ENCODE data around the gene C1QL1.

Gene C1QL1
- 0 to 0.04 (median 0) reads per million in 3 experiments for total RNA-seq

DNA sequence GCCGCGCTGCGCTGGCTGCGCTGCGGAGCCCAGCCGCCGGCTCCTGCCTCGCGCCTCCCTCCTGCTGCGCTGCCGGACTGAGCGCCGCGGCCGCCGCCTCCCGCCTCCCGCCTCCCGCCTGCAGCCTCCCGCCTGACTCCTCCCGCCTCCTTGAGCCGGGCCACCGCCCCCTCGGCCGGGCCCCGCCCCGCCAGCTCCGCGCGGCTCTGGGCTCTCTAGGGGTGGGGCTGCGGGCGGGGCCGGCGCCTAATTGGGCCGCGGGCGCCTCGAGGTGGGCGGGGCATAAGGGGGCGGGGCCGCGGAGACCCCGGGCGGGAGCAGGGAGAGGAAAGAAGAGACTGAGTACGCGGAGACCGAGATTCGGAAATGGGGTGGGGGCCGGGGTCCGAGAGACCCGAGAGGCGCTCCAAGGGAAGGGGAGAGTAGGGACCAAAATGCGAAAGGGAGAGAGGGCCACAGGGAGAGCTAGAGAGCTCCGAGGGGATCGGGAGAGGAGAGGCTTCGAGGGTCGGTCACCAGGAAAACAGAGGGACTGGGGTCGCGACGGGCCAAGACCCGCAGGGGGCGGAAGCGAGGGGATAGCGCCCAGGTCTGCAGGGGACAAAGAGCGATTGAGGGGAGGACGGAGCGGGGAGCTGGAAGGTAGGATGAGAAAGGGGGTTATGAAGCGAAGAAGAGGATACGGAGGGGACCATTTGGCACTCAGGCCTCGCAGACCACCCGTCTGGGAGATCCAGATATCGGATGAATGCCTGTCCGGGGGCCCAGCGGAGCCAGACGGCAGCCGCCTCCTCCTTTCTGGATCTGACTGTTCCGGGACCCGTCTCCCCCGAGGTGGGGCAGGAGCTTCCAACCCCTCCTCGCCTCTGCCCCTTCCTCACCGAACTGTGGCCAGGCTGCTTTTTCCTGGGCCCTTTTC lies at the start of gene C1QL1:
Gene C1QL1 (minus strand): TSS at position 79 of the 919 bp plus-strand sequence. CDS start 255 bp downstream, outside the sequence.
- DNase-seq: peak; percentile 74

DNA sequence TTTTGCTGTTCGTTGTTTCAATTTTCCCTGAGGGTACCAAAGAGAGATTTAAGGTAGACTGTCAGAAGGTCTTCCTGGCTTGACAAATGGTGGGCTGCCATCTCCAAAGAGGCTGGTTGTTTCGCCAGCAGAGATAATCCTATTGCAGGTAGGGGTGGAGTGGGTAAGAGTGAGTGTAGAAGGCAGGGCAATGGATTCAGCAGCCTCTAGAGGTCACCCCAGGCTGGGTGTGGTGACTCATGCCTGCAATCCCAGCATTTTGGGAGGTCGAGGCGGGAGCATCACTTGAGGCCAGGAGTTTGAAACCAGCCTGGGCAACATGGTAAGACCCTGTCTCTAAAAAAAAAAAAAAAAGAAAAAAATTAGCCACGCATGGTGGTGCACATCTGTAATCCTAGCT lies 48.7 kb upstream of the C1QL1 start:
- no peak for DNase-seq

DNA sequence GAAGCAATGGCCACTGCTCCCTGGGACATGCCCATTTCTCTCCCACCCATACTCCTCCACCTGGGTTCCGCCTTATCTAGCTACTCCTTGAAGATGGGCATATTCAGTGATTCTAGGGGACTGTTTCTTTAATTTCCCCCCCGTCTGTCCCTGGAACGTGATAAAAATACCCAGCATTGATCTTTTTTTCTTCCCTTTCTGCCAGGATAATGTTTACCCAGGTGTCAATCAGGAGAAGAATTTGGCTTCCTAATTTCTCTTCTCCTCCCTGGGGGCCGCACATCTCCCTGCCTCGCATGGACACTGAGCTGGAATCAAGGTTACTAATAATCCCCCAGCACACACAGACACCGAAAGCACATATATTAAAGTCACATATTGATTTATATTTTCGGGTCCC lies 48.1 kb upstream of the C1QL1 start:
- DNase-seq: no peak

DNA sequence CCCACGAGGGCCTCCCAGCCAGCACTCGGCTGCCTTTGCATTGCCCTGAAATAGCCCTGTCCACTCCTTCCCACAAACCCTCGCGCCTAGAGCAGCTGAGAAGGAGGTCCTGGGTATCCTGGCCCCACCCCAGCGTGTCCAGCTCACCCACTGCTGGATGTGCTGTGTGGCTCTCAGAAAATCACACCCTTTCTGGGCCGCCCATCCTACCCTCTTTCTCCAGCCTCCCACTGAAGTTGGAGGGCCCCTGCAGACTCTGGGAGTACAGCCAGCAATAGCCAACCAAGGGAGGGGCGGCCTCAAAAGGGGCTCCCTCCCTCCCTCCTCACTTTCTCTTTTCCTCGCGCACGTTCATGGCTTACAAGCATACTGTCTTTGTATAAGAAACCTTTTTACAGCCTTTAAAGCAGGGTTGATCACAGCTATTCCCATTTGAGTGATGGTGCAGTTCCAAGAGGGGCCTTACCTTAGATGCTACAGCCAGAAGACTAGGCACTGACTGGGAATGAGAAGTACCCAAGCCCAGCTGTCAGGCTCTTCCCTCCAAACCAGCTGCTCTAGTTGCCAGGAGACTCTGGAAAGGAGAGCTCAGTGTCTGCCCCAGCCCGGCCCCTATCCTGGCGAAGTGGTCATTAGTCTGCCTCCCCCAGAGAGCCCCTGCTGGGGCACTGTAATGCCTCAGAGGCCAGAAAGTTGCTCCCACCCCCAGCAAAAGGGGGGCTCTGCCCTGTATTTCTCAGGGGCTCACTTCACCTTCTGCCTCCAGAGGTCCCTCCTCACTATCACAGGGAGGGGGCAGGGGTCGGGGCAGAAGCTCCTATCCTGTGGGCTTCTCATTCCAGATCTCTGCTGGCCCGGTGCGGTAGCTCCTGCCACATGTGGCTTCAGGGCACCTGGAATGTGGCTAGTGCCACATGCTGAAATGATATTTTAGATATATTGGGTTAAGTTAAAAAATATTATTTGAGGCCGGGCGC lies 45.2 kb upstream of the C1QL1 start:
- no peak for DNase-seq

DNA sequence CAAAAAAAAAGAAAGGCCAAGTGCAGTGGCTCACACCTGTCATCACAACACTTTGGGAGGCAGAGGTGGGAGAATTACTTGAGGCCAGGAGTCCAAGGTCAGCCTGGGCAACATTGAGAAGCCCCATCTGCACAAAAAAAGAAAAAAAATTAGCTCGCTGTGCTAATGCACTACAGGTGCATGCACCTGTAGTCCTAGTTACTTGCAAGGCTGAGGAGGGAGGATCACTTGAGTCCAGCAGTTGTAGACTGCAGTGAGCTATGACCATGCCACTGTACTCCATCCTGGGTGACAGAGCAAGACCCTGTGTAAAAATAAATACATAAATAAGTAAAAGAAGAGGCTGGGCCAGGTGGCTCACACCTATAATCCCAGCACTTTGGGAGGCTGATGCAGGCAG lies 43.7 kb upstream of the C1QL1 start:
- DNase-seq: no peak

DNA sequence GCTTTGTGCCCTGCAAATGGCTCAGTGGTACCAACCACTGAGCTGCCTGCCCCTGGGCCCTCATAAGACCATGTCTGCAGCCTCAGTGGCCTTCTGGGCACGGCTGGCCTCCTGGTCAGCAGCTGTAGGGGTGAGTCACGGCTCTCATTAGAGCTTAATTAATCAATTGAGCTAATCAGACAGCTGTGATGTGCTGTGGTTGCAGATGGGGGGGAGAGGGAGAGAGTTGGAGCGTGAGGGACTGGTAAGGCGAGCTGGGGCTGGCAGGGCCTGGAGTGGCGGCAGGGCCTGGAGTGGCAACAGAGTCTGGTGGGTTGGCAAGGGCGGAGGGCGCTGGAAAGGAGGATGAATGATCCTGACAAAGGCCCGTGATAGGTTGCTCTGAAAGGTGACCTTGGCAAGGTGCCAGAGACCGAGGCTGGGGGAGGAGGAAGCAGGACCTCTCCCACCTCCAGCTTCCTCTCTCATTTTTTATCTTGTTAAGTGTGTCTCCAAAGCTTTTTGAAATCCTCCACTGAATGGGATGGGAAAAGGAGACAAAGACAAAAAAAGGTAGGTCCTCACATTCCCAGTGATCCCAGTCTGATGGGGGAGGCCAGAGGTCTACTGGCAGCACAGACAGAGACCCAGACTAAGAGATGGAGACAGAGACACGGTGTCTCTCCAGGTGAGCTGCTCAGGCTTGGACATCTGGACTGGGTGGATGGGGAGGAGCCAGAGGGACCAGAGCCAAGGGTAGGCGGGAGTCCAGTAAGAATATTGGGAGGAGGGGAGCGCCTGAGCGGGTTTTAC lies 41.8 kb upstream of the C1QL1 start:
- DNase-seq: no peak

DNA sequence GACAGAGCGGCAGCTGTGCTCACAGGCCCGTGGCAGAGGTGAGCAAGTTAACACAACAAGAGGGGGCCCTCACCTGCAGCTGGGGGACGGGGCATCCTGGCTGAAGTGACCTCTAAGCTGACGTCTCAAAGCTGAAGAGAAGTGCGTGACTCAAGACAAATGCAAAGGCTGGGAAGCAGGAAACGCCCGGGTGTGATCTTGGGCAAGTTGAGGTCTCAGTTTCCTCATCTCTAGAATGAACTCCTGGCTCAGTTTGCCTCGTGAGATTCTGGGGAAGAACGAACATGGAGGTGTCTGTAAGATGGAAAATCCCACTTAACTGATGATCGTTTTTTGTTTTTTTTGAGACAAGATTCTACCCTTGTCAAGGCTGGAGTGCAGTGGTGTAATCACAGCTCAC lies 40.1 kb upstream of the C1QL1 start:
- DNase-seq: no peak

DNA sequence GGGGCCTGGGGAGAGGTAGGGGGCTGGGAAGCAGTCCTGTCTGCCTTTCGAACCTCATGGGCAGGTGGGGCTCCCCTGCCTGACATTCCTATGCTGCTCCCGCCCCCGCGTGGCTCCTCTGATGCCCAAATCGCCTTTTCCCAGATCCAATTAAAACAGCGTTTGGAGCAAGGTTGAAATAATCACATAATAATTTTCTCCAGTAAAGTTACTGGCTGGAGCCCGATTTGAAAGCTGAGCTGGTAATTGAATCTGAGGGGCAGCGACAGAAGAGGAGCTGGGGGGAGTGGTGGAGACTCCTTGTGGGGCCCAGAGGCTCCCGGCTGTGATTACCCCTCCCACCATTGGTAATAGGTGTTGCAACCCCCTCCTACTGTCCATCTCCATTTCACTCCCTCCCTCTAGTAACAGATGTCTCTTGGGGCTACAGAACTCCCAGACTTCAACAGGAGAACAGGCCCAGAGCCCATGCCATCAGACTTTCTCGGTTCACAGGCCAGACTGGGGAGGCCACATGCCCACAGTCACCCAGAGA lies 38.9 kb upstream of the C1QL1 start:
- no peak for DNase-seq

DNA sequence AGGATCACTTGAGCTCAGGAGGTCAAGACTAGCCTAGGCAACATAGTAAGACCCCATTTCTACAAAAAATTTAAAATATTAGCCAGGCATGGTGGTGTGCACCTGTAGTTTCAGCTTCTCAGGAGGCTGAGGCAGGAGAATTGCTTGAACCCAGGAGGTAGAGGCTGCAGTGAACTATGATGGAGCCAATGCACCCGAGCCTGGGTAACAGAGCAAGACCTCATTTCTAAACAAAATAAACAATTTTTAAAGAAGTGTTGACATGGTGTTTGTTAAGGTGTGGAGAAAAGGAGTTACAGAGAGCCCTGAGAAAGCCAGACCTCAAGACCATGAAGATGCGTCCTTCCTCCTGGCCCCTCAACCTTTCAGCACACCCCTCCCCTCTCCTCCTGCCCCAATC lies 37.6 kb upstream of the C1QL1 start:
- no peak for DNase-seq

DNA sequence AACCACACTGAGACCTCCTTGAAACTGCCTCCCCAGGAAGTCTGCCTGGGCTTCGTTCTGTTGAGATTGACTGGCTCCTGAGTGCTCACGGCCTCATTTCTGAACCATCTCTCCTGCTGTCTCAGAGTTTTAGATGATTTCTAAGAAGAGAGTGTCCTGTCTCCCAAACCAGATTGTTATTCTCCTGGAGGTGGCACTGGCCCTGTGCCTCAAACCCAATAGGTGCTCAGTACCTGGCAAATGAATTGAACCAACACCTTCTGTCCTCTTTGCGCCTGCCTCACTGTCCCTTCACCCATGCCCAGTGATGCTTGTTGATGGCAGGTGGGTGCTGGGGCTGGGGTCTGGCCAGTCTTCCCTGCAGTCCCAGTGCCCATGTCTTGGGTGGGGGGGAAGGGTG lies 36.3 kb upstream of the C1QL1 start:
- no peak for DNase-seq

DNA sequence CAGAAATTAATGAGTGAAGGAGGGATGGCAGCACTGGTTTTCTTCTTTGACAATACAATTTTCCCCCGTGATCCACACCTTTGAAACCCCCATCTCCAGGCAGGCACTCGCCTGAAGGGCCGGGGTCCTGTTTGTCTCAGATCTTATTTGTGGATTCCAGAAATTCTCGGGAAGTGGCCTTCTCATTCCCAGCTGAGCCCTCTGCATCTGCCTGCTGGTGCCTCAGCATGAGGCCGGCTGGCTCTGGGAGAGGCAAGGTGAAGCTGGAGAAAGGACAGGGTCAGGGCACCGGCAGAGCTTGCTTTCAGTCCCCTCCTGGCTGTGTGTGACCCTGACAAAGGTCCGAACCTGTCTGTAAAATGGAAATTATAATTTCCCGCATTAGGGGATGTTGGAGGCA lies 35.8 kb upstream of the C1QL1 start:
- no peak for DNase-seq

DNA sequence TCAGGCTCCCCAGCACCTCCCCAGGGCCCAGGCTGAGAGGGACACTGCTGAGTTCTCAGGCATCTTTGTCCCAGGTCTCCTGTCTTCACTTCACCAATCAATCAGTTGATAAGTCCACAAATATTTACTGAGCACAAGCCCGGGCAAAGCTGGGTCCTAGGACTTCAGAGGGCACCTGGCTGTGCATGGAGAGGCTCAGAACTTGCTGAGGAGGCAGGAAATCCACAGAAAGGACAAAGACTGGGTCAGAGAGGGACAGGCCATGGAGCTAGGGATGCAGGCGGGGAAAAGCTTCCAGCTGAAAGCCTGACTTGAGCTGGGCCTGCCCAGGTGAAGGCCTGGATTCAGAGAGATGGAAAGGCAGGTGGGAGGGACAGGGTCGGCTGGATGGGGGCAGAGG lies 33.2 kb upstream of the C1QL1 start:
- DNase-seq: no peak

DNA sequence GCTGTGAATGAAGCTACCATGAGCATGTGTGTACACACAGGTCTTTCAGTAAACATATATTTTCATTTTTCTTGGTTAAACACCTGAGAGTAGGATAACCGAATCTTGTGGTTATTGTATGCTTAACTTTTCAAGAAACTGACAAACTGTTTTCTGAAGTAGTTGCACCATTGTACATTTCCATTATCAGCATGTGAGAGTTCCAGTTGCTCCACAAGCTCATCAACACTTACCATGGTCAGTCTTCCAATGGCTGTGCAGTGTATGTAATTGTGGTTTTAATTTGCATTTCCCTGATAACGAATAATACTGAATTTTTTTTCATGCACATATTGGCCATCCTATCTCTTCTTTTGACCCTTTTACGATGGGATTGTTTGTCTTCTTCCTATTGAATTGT lies 31.3 kb upstream of the C1QL1 start:
- no peak for DNase-seq

DNA sequence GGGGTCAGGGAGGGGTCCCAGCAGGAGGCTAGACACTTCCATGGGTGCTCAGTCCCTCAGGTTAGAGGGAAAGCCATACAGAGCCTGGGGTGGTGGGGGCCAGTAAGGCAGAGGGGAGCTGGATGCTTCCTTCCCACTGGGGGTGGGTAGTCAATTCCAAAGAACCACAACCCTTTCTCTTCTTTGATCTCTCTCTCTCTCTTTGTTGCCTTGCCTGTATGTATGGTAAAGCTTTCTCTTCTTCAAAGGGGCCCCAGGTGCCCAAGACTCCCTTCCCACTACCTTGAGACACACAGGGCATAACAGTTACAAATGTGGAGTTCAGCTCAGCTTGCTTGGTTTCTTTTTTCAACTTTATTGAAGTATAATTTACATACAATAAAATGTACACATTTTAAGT lies 30.5 kb upstream of the C1QL1 start:
- DNase-seq: no peak

DNA sequence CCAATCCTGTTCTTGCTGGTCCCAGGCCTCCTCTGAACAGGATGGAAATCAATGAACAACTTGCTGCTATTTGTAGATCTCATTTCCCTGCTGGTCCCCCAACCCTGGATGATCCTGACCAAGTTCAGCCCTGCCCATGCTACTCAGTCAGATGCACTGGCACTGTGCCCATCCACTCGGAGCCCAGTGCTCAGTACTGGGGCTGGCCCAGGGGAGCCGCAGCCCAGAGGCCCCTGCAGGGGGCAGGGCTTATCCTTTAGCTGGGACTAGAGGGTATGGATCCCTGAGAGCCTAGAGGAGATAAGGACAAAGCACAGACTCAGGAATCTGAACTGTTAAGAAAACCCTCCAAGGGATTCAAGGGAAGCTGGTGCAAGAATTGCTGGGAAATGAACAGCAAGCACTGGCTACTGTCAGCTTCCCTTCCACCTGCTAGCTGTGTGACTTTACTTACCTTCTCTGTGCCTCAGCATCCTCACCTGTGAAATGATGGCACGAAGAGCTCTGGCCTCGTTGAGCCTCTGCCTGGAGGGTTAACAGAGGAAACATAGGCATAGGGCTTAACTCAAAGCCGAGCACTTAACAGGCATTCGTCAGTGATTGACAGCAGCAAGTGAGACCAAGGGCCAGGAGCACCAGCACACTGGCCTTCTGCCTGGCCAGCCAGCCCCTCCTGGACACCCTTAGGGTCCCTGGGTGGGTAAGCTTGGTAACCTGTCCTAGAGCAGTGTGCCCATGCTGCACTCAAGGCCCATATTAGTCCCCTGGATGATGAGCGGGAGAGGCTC lies 29.8 kb upstream of the C1QL1 start:
- no peak for DNase-seq

DNA sequence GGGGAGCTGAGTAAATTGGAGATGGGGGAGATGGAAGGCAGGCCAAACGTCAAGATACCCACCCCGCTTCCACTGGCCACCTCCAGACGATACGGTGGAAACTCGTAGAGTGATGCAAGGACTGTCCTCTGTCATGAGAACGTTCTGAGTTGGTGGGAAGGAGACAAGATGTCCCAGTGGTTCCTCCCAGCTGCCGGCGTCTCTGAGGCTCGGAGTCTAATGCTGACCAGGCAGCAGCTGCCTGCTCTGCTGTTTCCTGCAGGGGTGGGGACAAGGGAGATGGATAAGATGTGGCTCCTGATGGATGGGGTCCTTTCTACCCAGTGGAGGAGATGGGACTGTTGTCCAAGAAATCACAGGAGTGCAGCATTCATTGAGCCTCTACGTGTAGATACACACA lies 28.2 kb upstream of the C1QL1 start:
- no peak for DNase-seq

DNA sequence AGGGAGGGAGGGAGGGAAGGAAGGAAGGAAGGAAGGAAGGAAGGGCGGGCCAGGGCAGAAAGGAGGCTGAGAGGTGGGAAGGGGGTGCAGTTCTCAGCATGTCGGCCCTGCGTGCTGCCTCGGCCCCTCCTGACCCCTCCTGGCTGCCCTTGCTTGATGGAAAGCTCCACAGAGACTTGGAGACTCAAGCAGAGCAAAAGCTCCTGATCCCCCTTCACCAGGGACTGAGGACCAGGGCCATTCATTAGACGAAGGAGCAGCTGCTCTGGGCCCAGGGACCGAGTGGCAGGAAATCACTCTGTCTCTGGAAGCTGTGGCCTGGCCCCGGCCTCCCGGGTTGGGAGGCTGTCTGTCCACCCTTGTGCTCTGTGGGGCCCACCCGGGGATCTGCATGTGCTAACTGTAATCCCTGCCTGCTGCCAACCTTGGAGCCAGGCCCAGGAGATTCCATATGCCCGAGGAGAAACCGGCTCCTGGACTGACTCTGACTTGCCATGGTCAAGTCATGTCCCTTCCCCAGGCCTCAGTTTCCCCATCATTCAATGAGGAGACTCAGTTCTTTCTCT lies 27.4 kb upstream of the C1QL1 start:
- no peak for DNase-seq

DNA sequence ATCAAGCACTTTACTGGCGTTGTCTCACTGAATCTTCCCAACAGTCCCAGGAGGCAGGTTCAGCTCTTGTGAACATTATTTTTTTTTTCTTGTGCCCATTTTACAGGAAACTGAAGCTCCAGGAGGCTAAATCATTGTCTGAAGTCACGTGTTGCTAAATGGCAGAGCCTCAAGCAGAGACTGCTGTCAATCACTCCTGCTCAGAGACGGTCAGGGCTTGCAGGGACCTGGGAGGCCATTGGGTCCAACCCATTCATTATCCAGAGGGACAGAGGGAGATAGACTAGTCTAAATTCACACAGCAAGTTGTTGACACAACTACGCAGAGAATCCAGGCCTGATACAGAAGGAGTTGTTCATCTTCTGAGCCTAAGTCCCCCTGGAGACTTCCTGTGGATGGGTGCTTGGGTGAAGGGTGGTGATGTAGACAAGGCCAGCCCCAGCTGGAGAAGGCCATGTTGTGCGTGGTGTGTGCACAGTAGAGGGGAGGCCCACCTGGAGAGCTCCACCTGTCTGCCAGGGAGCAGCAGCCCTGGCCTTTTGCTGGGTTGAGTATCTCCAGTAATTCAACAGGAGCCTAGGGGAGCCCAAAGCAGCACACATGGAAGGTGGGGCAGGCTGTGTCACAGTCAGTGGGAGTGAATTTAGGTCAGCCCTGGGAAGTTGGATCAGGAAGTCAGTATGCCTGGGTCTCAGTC lies 24.3 kb upstream of the C1QL1 start:
- DNase-seq: no peak

DNA sequence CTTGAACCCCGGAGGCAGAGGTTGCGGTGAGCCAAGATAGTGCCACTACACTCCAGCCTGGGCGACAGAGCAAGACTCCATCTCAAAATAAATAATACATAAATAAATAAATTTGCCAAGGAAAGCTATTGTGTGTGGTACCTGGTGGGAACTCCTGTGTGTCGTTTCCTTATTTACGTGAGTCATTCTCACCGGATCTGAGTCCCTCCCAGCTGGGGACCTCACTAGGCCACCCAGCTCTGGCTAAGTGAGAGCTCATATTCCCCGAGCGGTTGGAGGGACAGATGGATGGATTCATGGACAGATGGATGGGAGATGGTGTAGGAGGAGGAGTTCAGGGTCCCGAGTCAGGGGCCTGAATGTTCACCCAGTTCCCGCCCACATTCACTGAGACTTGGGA lies 22.9 kb upstream of the C1QL1 start:
- DNase-seq: no peak

DNA sequence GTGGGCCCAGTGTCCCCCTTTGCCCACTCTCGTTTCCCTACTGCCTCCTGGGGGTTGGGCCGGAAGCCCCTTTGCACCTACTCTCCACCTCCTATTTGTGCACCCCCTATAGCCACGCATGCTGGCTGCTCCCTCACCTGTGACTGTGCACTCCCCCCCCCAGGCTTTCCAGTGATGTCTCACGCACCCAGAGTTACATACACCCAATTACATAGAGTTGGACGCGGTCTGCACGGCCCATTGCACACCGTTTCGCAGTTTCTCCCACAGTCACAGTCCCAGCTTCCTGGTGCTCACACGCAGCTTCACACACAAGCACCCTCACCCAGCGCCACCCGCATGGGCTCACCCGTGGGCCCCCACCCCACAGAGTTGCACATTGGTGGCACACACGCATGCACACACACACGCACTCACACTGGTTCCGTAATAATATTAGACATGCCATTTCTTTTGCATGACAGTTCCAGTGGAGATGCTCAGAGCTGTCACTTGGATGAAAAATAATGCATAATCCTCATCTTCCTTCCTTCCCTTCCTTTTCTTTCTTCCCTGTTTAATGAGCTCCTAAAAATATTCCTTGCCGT lies 21.5 kb upstream of the C1QL1 start:
- no peak for DNase-seq
